ENCODE measurements around the gene RHOF.
"Not testable (repeated sequence)": the region's sequence is repeated elsewhere in the genome, so short reads cannot be mapped to it uniquely, and the experiment has no call there.

The RHOF gene

DNA sequence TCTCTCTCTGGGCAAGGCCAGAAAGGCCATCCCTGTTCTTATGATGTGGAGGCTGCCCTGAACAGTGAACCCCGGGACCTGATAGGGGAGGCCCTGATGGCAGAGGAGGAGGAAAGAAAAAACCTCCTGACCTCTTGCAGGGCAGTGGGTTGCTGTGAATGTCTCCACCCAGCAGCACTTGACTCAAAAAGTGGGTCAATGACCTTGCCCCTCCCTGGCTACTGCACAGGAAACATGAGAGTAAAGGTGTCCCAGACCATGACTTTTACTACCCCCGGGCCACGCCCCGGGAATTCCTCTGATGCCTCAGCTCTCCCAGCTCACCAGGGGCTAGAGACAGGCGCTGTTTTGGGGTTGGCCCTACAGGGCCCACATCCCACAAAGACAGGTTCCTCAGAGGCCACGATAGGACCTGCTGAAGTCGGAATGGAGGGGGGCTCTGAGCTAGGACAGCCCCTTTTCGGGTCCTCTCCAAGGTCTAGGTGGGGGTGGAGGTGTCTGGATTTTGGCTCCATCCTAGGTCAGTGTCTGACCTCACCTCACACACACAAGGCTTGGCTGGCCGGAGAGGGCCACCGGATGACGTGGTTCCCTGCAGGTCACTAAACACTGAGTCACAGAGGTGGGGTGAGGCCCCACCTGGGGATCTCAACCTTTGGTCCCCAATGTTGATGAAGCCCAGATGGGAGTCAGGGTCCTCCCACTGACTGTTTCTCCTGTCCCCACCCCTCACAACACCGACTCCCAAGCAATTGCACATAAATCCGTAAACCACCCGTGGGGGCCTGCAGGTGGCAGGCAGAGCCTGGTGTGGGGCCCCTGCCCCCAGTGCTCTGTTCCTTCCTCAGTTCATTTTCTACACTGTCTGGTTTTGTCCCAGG lies 1.6 kb downstream of the RHOF start:
- DNase-seq: no peak

DNA sequence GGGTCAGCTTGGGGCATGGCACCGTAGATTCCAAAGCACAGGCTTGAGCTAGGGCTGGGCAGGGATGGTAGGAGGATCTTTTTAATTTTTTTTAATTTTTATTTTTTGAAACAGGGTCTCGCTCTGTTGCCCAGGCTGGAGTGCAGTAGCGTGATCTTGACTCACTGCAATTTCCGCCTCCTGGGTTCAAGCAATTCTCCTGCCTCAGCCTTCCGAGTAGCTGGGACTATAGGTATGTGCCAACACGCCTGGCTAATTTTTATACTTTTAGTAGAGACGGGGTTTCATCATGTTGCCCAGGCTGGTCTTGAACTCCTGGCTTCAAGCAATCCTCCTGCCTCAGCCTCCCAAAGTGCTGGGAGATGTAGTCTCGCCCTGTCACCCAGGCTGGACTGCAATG lies 2.7 kb downstream of the RHOF start:
- not testable (repeated sequence) for DNase-seq

DNA sequence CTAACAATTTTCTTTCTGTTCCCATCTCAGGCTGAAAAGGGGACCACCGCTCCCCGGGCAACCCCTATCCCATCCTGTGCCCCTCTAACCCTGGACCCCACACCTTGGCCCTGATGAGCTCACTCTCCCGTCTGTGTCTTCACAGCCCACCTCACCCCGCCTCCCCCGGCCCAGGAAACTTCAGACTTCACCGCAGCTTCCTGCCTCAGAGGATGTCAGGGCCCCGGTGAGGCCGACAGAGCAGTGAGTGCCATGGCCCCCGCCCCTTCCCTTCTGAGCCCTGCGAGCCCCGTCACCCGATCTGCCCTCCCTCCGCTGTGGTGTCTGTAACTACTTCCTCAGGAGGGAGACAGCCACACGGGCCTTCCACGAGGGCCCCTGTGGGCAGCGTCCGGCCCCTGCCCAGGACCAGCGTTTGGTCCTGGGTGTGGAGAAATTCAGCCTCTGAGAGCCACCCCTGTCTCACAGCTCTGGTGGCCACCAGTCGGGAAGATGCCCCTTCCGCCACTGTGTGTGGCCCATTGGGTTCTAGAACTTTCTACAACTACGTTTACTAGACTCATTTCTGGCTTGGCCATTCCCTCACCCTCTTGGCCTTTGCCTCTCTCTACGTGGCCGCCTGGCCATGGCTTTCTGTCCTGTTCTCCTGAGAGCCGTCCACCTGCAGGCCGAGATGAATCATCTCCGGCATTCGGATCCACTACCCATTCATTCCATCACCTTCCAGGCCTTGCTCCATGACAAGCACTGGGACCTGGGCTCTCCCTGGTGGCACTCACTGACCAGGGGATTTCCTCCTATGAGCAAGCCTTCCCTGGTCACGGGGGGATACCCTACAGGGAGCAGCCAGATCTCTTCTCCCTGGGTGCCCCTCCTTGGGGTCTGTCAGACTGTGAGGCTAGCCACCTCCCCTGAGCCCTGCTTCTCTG lies 3.4 kb downstream of the RHOF start:
- DNase-seq: no peak

DNA sequence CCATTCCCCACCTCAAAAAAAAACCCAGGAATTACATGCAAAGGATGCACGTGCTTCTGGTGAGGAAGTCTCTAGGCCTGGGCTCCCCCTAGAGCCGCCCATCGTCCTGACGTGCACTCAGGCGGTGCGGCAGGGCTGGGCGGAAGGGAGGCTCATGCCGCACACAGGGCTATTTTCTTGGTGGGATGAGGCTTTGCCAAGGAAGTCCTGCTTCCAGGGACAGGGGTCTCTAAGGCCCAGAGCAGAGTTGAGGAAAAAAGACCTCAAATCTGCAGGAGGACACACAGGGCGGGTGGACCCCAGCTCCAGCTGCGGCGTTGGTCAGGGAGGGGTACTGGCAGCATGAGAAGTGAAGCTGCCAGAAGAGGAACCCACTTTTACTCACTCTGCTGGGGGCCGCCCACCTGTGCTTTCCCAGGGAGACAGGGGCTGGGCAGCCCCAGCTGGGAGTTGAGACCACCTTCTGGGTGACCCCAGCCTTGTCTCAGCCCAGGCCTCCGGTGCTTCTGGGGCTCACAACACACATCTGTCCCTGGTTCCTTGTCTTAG lies 4.2 kb downstream of the RHOF start:
- DNase-seq: no peak

DNA sequence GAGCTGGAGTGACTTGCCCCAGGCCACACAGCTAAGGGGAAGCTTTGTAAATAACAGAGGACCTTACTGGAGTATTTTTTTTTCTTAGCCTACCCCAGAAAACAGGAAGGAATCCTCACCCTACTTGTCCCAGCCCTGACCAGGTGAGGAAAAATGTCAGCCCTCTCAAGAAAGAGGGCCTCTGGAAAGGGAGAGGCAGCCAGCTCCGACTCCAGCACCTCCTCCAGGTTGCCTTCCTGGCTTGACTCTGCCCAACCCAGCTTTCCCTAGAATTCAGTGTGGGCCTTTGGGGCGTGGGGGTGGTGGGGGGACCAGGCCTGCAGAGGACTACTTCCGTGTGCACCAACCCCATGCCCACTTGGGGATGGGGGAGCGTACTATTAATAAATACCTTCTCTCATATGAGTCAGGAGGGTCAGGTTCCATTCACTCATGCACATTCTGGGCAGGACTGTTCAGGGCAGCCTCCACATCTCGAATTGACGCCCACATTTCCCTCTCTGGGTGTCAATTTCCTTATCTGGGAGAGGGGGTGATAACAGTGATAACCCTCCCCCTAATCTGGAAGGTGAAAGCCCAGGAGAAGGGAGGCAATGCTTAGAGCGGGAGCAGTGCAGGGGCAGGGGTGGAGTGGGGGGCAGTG lies 5.2 kb downstream of the RHOF start:
- no peak for DNase-seq

DNA sequence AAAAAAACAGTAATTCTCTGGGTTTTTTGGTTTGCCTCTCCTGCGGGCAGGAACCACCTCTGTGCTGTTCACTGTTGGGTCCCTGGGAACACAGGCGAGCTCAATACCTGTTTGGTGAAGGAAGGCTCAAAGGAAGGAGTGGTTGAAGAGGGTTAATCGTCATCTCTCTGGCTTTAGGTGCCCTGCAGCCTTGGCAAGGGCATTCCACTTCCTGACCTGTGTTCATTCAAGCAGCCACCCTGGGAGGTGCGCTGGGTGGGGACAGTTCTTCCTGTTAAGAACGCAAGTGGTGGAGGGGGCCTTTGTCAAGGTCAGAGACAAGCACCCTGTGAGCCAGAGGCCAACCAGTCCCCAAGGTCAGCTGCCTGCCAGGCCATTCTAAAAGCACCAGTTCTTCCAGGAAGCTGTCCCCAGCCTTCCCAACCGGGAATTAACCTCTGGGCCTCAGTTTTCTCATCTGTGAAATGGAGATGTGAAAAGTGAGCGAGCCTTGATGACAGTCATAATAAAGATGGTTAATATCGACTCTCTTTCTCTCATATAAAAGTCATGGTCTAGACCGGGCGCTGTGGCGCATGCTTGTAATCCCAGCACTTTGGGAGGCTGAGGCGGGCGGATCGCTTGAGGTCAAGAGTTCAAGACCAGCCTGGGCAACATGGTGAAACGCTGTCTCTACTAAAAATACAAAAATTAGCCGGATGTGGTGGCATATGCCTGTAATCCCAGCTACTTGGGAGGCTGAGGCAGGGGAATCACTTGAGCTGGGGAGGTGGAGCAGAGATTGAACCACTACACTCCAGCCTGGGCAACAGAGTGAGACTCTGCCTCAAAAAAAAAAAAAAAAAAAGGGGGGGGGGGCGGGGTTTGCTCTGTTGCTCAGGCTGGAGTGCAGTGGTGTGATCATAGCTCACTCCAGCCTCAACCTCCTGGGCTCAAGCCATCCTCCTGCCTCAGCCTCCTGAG lies 6.1 kb downstream of the RHOF start:
- DNase-seq: no peak

DNA sequence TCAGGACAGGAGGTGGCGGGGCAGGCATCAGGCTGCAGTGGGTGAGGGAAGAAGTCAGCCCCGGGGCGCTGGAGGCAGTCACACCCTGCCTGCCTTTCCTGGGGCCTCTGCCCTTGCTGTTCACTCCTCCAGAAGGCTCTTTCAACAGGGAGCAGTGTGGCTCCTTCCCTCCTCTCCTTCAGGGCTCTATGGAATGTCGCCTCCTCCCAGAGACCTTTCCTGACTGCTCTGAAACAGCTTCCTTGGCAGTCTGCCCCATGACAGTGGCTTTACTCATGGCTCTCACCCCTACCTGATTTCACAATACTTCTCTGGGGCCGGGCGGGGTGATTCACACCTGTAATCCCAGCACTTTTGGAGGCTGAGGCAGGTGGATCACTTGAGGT lies 7.1 kb downstream of the RHOF start:
- peak; percentile 40 for DNase-seq

DNA sequence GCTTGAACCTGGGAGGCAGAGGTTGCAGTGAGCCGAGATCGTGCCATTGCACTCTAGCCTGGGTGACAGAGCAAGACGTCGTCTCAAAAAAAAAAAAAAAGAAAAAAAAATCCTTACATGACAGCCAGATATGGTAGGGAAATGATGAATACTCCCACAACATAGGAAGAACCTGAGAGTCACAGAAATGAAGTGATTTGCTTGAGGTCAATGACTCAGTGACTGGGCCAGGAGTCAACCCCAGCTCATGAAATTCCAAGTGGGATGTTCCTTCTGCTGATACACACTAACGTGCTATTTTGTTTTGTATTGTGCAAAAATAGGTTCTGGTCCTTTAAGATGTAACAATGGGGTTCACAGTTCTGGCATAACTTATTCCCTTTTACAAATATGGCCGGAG lies 9.0 kb downstream of the RHOF start:
- DNase-seq: no peak

DNA sequence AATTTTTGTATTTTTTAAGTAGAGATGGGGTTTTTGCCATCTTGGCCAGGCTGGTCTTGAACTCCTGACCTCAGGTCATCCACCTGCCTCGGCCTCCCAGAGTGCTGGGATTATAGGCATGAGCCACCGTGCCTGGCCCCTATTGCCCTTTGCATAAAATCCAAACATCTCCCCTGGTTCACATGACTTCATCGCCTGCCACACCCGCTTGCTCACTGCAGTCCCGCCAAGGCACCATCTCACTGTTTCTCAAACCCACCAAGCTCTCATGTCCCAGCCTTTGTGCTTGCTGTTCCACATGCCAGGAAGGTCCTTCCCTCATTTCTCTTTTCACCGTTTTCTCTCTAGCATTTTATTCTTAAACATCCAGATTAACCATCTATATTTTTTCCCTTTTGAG lies 9.7 kb downstream of the RHOF start:
- DNase-seq: no peak

DNA sequence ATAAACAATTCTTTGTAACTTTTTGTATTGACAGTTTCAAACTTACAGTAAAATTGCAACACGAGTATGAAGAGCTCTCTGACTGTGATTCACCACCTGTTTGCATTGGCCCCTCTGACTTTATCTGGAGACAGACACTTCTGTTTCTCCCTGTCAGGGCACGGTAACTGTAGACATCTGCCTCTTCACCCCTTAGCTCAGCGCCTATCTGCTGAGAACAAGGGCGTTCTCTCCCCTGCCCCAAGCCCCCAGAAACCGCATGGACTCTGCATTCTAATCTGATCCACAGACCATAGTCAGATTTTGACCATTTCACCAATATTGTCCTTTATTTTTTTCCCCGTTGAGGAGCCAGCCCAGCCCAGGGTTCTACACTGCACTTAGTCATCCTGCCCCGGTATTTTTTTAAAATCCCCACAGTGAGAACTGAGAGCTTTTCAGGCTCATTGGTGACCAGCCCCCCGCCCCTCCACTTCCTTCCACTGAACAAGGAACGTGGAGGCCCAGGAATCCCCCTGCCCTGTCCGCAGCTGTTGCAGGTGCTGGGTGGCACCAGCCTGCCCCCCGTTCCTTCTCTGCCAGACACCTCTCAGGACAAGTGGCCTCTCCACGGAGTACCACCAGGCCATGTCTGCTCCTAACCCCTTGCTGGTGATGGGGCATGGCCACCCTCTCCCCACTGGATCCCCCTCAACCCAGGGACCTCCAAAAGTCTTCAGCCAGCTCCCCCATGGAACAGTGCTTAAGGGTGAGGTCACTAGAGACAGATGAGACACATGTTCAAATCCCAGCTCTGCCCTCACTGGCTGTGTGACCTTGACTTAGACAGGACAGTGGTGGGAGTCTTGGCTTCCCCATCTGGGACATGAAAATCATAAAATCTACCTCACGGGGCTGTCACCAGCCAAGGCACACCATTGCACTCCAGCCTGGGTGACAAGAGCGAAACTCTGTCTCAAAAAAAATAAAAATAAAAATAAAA lies 11.2 kb downstream of the RHOF start:
- no peak for DNase-seq

DNA sequence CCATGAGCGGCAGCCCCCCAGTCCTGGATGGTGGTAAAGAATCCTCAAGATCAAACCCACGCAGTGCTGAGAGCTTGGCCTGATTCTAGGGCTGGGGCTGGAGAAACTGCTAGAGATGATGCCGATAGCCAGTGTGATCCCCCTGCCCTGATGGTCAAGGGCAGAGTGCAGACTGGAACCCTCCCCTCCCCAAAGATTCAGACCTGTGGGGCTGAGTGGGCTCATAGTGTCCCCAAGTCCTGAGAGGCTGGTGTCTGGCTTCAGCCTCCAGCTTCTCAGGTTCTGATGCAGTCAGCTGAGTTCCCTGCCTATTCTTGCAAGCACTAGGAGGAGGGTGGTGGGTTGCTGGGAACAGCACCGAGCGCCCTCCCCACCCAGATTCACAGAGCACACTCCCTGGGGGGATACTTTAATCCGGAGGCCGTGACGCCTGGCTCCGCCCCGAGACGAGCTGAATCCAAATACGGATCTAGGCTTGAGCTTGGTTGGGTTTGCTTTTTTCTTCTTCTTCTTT lies 11.9 kb downstream of the RHOF start:
- DNase-seq: no peak

DNA sequence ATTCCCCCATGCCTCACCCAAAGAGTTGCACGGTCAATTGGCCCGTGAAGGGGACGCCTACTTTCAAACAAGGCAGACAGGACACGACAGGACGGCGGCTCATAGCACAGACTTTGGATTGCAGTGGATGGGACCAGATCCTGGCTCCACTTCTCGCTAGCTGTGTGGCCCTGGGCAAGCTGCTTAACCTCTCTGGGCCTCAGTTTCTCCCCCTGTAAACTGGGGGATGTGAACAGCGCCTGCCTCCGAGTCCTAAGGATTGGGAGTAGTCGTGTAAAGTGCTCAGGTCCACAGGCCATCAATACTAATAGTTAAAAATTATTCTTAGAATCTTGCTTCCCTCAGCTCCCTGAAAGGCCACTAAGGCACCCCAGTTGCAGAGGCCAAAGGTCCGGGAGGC lies 13.1 kb downstream of the RHOF start:
- DNase-seq: no peak

DNA sequence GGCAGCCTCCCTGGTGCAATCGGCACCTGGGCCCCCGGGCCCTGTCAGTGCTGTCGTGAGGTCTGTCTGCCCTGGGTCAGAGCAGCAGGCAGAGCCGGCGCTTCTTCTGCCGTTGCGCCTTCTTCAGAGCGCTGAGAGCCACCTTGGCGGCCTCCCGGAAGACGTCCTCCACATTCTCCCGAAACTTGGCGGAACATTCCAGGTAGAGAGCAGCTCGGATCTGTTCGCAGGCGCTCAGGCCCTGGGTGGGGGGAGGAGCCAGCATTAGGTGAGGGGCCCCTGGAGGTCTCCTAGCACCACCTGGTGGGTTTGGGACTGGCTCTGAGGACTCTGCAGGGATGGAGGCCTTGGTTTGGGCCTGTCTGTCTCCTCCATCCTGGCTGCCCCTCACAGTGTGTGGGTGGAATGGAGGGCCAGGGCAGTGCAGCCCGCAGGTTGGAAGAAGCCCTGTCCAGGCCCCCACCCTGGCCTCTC lies 14.0 kb downstream of the RHOF start:
- DNase-seq: no peak

DNA sequence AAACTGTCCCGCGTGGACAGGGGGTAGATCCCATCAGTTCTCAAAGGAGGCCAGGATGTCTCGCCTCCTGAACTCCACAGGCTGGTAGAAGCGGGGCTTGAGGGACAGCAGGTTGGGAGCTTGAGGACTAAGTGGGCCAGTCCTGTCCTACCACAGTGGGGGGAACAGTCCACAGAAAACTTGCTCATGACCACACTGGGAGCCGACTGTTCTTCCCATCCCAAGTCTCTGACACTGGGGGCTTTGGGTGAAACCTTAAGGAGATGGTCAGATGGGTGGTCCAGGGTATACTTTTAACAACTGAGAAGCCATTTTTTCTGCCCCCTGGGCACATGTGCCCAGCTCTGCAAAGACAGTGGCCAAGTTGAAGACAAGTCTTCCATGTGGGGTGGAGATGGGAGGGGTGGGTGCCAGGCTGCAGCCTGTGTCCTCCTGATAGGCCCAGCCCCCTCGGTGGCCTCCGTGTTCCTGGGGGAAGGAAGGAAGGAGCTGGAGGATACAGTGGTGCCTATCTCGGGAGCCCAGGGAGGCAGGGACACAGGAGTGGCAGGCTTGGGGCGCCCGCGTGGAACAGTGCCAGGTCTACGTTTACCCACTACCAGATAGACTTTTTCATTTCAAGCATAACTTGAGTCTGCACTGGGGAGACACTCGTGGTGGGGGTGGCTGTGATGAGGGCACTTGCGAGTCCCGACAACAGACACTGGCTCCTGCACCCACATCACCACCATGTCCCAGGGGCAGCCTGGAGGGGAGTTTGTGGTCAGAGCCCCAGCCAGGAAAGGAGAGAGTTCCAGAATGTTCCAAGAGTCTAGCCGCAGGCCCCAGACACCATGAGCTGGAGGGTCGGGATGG lies 14.7 kb downstream of the RHOF start:
- no peak for DNase-seq

DNA sequence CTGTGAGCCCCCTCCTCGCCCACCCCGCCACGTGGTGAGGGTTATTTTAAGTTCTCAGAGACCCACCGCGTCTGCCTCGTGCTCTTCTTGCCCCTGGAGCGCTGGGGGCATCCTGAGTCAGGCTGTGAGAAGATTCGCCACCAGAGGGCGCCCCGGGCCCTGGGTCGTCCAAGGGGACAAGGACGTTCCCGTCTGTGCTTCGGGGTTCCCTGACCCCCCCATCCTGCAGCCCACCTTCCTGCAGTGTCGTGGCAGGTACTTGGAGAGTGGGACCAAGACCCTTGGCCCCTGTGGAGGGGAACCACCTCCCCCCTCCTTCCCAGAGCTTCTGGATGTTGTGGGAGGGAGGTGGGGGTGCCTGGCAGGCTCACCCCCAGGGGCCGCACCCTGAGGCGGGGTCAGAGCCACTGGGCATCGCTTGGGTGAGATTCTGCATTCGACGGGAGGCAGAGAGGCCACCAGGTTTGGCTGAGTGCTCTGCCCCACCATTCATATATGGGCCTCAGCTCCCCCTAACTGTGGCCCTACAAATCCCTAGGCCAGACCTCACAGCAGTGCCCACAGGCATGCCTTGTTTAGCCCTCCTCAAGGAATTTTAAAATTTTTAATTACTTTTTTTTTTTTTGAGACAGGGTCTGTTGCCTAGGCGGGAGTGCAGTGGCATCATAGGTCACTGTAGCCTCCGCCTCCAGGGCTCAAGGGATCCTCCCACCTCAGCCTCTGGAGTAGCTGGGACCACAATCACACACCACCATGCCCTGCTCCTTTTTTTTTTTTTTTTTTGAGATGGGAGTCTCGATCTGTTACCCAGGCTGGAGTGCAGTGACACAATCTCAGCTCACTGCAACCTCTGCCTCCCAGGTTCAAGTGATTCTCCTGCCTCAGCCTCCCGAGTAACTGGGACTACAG lies 17.0 kb downstream of the RHOF start:
- DNase-seq: peak; percentile 16

DNA sequence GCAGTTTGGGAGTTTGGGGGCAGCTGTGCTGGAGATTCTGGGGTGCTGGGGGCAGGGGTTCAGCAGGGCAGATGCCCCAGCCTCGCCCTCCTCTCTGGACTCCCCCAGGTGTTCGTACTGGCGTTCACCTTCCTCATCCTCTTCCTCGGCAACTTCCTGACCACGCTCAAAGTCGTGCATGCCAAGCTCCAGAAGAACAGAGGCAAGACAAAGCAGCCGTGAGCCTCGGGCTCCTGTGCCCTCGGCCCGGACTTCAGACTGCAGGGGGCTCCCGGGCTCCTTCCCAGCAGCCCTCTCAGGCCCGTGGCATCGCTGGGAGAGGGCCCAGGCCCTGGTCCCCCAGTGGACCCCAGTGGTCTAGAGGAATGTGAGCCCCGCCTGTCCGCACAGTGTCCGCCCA lies 18.0 kb downstream of the RHOF start:
- no peak for DNase-seq

DNA sequence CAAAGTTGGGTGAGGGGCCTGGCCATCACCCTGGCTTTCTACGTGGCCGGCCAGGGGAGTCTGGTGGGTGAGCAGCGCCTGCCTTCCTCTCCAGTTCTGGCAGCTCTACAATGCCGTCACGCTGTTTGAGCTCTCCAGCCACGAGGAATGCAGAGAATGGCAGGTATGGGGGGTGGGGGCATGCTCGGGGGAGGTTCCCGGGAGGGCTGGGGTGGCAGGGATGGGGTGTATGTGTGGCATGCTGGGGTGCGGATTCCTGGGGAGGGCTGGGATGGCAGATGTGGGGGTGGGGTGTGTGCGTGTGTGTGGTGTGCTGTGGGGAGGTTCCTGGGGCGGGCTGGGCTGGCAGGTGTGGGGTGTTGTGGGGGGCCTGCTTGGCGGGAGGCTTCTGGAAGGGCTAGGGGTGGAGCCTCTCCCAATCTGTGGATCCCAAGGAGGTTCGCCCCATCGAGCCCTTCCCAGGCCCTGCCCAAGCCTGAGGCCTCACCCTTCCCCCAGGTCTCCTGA lies 18.5 kb downstream of the RHOF start:
- no peak for DNase-seq
